ENCODE results near the gene ERC2.

- TF ChIP-seq, protein P1, sequence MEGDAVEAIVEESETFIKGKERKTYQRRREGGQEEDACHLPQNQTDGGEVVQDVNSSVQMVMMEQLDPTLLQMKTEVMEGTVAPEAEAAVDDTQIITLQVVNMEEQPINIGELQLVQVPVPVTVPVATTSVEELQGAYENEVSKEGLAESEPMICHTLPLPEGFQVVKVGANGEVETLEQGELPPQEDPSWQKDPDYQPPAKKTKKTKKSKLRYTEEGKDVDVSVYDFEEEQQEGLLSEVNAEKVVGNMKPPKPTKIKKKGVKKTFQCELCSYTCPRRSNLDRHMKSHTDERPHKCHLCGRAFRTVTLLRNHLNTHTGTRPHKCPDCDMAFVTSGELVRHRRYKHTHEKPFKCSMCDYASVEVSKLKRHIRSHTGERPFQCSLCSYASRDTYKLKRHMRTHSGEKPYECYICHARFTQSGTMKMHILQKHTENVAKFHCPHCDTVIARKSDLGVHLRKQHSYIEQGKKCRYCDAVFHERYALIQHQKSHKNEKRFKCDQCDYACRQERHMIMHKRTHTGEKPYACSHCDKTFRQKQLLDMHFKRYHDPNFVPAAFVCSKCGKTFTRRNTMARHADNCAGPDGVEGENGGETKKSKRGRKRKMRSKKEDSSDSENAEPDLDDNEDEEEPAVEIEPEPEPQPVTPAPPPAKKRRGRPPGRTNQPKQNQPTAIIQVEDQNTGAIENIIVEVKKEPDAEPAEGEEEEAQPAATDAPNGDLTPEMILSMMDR (IDR thresholded peaks at IDR 0.05; ENCODE audit: low read depth, low read length): no peak
- TF ChIP-seq POLR2A (IDR thresholded peaks at IDR 0.05; ENCODE audit: extremely low read depth, insufficient read length): no peak
- TF ChIP-seq, protein P2, sequence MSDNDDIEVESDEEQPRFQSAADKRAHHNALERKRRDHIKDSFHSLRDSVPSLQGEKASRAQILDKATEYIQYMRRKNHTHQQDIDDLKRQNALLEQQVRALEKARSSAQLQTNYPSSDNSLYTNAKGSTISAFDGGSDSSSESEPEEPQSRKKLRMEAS (IDR thresholded peaks at IDR 0.05; ENCODE audit: low read depth, low read length): no peak
- TF ChIP-seq MYC (IDR thresholded peaks at IDR 0.05; ENCODE audit: low read depth, low read length): no peak
Measured at GRCh38 chr3:56229311-56229710, 239.0 kb downstream of the ERC2 start.

All from NB4 (cell line).